Stimulated activated CD8-positive, alpha-beta memory T cell treated with anti-CD3 and anti-CD28 coated beads, Interleukin-7, amount 100 ng/mL, for 1 hour (primary cell): ENCODE data around the gene FAR1.

Source experiments
- DNase-seq, 2 donors: peaks; one replicate each; pipeline ENCODE4 v3.0.0-alpha.2; 2020; ENCODE audit warnings: low read depth in 2 of 2

The FAR1 gene

DNA sequence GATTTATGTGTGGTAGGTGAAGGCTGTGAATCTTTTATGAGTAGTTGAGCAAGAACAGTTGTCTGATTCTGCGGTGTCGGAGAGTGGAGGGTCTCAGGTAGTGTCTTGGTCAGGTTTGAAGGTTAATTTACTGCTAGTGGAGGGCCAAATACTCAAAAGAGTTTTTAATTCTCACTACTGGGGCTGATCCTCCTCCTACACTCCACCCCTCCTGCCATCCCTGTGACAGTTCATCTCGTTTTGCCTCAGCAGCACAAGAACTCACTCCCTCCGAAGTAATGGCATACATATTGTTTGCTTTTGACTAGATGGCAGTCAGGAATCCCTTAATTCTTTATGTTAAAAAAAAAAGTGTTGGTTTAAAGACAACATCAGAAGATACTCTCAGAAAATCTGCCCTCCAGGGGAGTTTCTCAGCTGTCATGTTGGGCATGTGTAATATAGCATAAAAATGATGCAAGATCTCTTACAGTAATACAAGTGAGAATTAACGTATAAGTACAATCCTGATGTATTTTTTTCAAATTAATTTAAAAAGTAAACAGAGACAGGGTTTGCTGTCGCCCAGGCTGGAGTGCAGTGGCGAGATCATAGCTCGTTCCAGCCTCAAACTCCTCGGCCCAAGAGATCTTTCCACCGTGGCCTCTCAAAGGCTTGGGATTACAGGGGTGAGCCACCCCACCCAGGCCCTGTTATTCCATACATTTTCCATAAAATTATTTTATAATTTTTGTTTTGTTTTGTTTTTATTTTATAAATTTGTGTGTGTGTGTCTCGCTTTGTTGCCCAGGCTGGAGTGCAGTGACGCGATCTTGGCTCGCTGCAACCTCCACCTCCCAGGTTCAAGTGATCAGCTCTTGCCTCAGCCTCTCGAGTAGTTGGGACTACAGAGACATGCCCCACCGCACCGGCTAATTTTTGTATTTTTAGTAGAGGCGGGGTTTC, 1.3 kb downstream of the FAR1 start:
- DNase-seq = no peak

DNA sequence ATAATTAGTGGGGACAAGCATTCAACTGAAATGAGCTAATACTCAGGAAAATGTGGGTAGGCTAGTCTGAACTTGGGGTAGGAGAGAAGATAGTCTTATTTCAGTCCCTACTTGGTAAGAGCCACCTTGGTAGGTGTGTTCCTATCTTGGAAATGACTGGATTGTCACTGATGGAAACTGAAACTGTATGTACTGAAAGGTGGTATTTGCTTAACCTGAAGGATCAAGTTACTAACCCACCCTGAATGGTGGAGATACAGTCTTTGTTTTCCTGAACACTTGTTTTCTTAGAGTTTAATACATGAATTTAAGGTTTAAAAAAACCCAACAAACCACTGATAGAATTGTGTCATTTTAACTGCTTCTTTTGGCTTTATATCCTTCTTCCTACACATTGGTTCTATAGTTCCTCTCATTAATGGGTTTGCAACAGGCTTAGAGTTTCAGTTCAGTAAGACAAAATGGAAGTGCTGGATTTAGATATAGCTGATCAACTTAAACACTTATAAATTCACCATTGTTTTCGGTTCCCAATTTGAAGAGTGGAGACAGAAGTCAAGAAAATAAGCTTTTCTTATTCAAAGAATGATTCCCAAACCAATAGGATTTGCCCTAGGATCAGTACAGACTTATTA, 4.2 kb downstream of the FAR1 start:
- DNase-seq = no peak

DNA sequence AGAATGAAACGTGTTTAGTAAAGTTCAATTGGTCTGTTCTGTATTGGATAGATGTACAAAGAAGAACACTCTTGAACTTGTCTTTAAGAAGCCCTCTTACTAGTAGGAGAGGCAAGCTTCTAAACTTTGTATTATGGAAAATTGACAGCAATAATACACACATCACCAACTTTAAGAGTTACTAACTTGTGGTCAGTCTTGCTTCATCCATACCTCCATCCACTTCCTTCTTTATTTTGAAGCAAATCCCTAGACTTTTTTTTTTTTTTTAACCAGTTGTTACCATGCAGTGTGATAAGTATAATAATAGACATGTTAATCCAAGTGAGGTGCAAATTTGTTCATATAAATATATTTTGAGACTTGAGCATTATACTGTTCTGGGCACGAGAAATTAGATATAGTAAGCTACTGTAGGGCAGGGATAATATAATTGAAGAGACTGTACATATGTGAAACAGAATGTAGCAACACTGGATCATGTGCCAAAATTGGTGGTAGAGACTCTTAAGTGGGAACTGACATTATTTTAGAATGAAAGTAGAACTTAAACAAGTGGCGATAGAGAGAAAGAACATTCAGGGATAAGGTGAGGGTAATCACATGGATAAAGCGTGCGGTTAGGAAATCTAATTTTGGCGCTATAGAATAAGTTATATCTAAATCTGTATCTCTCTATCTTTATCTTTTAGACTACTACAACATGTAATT, 6.5 kb downstream of the FAR1 start:
- DNase-seq = no peak

DNA sequence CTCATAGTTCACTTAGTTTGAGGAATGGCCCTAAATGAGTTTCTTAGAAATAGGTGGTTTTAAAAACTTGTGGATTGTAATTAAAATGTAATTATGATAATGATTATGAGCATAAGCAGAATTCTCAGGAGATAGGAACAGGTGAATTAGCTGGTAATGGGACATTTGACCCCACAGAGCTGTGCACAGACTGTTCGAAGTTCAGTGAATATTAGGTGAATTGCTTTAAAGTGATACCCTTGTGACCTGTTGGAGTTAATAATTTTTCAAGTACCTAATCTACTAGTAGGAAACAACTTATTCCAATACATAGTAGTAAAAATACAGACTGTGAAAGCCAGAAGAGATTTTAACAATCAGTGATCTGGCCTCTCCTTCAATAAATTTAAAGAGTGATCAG, 8.1 kb downstream of the FAR1 start:
- no peak for DNase-seq

DNA sequence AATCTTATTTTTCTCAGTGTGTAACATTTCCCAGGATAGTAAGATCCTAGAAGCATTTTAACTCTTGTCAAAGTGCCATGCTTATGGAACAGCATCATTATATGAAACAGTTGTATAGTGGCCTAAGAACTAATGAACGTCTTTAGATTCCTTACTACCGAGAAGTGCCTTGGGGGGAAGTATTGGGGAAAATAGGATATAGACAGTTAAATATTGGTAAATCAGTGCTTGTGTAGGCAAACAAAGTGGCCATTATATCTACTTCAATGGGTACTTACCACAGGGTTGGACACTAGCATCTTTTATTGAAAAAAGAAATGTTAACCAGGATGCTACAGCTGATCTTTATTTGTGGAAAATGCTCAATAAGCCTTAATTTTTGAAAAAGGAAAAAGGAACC, 11.3 kb downstream of the FAR1 start:
- no peak for DNase-seq

DNA sequence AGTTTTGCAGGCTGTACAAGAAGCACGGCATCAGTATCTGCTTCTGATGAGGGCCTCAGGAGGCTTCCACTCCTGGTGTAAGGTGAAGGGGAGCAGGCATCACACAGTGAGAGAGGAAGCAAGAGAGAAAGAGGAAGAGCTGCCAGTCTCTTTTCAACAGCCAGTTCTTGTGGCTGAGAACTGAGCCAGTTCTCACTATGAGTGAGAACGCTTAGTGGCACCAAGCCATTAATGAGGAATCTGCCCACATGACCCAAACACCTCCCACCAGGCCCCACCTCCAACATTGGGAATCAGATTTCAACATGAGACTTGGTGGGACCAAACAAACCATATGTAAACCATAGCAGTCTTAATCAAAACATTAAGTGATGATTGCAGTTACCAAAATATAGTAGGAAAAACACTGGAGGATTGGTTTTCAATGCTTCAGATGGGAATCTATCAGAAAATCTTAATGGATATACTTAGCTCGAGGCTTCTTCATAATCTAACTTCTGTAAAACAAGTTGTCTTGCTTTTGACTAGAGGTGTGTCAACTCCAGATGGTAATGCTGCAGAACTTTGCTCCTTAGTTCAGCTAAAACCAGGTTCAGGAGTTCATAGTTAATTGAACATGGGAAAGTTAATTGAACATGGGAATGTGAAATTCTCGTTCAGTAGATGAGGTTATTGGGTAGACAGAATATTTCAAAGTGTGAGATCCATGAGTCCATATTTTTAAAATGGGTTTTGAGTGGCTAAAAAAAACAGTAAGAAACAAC, 12.2 kb downstream of the FAR1 start:
- DNase-seq = no peak

DNA sequence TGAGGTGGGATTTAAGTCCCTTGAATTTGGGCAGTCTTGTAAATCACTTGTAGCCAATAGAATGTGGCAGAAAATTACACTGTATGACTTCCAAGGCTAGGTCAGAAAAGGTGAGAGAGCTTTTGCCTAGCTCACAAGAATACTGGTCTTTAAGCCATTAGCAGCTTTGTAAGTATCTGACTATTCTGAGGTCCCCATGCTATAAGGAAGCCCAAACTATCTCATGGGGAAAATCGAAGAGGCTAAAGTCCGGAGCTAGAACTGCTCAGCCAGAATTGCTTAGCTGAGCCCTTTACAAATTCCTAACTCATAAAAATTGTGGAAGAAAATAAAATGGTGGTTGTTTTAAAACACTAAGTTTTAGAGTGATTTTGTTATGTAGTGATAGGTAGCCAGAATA, 13.0 kb downstream of the FAR1 start:
- no peak for DNase-seq

DNA sequence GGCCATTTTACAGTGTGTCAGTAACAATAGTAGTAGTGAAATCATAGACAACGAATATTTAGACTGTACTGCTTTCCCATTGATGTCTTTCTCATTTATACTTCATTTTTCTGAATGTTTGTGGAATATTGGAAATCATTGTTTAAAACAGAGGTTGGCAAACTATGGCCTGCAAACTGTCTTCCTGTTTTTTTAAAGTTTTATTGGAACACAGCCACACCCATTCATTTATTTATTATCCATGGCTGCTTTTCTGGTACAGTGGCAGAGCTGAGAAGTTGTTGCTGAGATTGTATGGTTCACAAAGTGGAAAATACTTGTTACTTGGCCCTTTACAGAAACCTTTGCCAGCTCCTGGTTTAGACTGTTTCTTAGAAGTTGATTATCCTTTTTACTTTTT, 13.7 kb downstream of the FAR1 start:
- DNase-seq = no peak

DNA sequence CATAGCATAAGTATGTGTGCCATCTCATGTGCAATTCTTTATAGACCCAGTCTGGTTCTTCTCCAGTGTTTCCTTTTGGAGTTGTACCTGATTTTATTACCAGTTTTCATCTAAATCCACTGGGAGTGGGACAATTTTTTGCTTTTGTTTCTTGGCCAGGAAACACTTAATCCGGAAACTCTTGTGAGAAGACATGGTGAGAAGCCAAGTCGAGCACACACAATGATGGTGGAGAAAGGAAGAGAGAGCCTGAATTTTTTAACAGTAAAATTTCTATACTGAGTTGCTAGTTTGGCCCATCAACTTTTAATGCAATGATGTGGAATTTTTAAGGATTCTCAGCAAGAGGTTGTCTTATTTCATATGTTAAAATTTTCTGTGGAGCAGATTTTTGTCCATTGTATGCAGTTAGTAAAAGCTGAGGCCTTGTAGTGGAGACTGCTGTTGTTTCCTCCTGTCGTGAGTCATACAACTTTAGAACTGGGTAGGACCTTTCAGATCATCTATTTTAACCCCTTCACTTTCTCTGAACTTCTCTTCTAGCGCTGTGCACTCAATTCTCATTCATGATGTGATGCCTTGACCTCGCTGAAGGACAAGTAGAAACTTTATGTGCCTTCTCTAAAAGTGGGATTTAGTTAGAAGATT, 17.1 kb downstream of the FAR1 start:
- DNase-seq = no peak

DNA sequence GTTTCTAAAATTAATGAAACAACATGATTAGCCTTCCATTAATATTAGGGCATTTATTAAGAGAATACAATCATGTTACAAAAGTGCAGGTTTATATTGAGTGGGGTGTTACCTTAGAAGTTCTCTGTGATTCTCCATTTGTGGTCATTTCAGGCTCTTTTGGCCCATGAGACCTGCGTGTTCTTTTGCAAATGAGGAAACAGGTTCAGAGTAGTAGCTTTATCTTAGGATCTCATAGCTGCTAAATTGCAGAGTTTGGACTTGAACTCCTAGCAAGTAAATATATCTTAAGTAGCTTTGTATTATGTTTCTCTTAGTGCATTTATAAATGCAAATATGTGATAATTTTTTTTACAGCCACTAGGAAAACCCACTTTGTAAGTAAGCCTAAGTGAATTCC, 18.3 kb downstream of the FAR1 start:
- no peak for DNase-seq

DNA sequence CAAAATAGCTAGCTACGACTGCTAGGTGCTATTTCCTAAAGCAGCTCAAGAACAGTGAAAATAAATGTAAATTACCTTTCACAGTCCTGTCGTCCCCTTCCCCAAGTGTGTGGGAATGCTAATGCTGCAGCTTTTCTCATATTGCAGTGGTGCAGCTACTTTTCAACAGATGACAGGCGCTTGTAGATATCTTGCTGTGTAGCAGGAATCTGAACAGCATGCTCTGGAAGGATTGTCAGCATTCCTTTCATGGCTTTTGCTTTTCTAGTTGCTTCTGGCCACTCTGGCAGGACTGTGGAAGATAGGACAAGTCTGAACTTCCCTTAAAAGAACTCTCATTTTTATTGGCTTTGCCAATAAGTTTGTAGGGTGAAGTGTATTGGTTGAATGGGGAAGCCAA, 18.8 kb downstream of the FAR1 start:
- DNase-seq = no peak

DNA sequence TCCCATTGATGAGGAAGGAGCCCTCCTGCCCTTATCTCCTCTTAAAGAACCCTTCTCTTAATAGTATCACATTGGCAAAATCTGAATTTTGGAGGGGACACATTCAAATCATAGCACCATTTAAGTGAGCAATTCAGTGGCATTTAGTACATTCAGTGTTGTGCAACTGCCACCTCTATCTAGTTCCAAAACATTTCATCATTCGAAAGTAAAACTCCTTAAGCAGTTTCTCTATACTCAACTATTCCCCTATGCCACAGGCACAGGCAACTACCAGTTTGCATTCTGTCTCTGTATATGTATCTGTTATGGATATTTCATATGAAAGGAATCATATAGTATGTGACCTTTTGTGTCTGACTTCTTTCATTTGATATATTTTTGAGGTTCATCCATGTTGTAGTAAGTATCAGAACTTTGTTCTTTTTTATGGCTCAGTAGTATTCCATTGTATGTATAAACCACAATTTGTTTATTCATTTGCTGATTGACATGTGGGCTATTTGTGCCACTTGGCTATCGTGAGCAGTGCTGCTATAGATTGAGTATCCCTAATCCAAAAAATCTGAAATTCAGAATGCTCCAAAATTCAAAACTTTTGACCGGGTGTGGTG, 22.9 kb downstream of the FAR1 start:
- DNase-seq = no peak

DNA sequence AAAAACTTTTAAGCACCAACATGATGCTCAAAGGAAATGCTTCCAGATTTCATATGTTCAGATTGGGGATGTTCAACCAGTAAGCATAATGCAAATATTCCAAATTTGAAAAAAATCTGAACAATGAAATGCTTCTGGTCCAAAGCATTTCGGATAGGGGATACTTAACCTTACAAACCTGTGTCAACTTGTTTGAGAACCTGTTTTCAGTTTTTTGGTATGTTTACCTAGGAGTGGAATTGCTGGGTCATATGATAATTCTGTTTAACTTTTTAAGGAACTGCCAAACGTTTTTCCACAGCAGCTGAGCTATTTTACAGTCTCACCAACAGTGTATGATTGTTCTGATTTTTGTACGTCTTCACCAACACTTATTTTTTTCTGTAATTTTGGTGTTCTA, 23.7 kb downstream of the FAR1 start:
- no peak for DNase-seq

DNA sequence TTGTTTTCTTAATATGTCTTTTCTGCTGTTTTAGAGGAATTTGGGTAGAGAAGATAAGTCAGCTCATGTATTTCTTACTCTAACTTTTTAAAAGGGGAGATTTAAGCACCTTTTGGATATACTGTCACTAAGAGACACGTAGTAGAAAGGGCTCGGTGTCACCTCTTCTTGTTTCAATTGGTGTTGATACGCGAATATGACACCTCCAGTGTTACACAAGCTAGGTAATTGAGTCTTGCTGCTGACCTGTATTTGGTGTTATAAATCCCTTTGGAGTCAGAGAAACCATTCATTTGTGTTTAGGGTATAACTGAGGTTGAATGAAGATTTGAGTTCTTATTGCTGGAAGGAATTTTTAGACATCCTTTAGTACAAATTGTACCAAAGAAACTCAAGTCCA, 25.6 kb downstream of the FAR1 start:
- DNase-seq = no peak

DNA sequence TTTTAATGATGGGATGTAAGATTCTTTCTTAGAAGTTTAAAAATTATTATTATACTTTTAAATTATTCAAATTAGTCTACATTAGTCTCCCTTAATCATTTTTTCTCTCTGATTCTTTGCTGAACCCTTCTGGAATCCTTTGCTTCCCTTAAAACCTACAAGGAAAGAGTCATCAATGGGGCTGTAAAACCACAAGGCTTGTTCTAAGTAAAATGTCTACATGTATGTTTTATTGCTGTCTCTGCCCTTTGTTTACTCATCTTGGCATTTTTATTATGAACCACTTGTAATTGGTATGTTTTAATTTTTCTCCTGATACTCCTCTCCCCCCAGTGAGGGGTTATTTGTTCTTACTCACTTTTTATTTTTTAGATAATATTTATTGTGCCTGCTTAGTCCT, 27.4 kb downstream of the FAR1 start:
- DNase-seq = no peak

DNA sequence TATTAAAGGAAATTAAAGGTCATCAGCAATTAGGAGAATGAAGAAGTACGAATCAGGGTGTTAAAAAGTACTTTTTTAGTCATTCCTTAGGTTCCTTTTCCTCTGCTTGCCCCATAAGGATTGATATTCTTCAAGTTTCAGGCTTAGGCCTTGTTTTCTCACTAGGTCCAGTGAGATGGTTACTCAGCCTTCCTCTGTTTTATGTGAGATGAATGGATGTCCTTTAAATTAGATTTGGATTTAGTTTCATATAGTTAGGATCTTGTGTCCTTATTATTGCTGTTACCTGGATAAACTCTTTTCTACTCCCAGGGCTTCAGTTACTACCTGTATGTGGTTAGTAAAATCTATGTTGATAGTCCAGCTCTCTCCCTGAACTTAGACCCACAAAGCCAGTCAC, 29.2 kb downstream of the FAR1 start:
- no peak for DNase-seq

DNA sequence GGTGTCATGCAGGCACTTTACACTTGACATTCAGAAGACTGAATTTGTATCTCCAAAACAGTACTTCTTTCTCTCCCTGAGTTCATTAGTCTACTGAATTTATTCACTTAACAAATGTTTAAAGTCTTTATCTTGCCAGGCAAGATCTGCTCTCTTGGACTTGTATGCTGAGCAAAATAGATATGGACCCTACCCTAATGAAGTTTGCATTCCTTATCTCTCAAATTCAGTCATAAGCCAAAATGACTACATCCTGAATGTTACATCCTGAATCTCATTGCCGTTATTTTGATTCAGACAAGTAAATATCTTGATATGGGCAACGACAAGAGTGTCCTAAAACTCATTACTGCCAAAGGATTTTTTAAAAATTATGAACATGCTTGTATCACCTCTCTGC, 29.7 kb downstream of the FAR1 start:
- DNase-seq = no peak

DNA sequence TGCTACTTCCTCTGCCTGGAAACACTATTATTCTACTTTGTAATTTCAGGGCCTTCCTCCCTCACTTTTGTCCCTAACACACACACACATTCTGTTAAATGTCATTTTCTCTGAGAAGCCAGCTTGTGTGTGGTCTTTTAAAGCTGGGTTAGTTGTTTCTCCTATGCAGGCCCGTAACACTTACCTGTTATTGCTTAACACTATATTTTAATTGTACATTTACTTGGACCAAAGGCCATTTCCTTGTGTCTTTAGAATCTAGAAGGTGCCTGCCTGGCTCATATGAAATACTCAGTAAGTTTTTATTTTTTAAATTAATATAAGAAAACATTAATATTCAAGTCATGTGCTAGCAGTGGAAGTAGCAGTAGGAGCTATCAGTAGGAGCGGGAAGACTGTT, 30.6 kb downstream of the FAR1 start:
- no peak for DNase-seq

DNA sequence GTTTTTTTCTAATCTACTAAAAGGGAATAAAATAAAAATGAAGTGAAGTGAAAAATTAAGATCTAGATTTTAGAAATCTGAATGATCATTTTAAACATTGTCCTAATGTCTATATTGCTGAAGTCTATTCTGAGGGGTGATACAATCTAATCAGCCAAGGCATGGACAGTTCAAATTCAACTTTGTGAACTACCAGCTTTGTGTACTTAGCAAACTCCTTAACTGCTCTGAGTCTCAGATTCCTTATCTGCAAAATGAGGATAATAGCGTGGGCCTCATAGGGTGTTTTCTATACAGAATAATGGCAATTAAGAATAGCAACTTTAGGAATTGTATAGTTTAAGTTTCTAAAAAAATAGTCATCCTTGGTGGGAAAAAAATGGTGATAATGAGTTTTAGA, 31.4 kb downstream of the FAR1 start:
- DNase-seq = no peak

DNA sequence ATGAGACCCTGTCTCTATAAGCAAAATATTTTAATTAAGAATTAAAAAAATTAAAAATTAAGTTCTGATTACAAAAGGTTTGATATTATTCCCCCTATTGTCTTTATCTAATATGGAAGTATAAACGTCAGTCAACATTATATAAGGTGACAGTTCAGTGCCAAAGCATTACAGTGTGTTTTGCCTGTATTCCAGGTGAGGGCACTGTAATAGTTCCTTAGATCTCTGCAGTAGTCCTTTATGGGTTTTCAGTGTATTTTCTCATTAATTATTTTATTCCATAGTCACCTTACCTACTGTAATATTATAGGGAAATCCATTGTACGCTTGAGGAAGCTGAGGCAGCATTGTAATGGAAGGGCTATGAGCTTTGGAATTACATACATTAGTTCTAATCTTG, 33.0 kb downstream of the FAR1 start:
- no peak for DNase-seq

DNA sequence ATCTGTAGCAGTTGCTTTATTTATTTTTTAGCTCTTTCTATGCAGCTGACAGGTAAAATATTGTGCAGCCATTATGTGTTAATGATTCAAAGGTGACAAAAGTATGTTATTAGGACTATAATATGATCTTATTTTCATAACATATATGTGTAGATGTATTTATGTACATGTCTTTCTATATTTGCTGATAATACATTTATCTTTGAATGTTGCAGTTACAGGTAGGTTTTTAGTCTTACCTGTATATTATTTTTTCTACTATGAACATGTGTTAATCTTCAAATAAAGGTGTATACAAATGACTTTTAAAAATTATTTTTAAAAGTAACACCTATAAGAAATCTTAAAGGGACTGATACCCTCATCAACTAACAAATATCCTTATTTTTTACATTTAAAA, 33.6 kb downstream of the FAR1 start:
- DNase-seq = no peak
